SK-N-SH (cell line): Measurements from ENCODE around the gene ATXN10. TPM values are rescaled to one million over a fixed set of nuclear protein-coding genes. Genes with fewer than 3 reads are reported as not detected.

Experiments
- CTCF ChIA-PET: fragments of 300-600, 350-600 bp; formaldehyde crosslinking; extraction: SDS; loops from one replicate; lab custom pipeline; 2021; lab: Yijun Ruan, JAX
- POLR2A ChIA-PET: fragments of 350-600 bp; sonication (Branson Sonifier 250); formaldehyde crosslinking; extraction: SDS; loops from one replicate; lab custom pipeline; 2020; ENCODE audit warnings: antibody characterized with exemption, inconsistent platforms; lab: Yijun Ruan, JAX
- DNase-seq: peaks from one replicate; pipeline ENCODE4 v3.0.0; 2012
- H2AFZ ChIP-seq: fragments of 200-600 bp; sonication (generic); 2 replicates; pipeline ENCODE4 v1.8.1; 2016; ENCODE audit warnings: antibody characterized with exemption, mild to moderate bottlenecking, low read depth
- H3F3A ChIP-seq: fragments of 200-600 bp; sonication (generic); replicated peaks from 2 replicates; pipeline ENCODE3; 2016; ENCODE audit warnings: antibody characterized with exemption, mild to moderate bottlenecking; ENCODE audit not compliant: insufficient read depth
- H3K27ac ChIP-seq, 2 experiments: fragments of 200-500 bp in 1 of 2; fragments of 200-600 bp in 1 of 2; sonication (Bioruptor generic) in 1 of 2; sonication (generic), shearing (Covaris generic) in 1 of 2; 2 replicates each; pipeline versions ENCODE4 v1.5.1 to v1.6.1; 2014 to 2016; ENCODE audit warnings: low read depth in 2 of 2, inconsistent platforms in 1 of 2, low read length in 1 of 2, mild to moderate bottlenecking in 1 of 2, mixed read lengths in 1 of 2
- H3K27me3 ChIP-seq: fragments of 200-600 bp; sonication (generic), shearing (Covaris generic); 2 replicates; pipeline ENCODE4 v1.6.1; 2016; ENCODE audit warnings: mixed run types; ENCODE audit not compliant: insufficient read depth
- H3K36me3 ChIP-seq, 2 experiments: fragments of 200-500 bp in 1 of 2; fragments of 200-600 bp in 1 of 2; sonication (Bioruptor generic) in 1 of 2; sonication (generic) in 1 of 2; replicated peaks in 1 of 2; 2 replicates each; pipeline versions ENCODE3 to v1.5.1; 2014 to 2016; ENCODE audit warnings: low read length in 1 of 2, mild to moderate bottlenecking in 1 of 2; ENCODE audit not compliant: insufficient read depth in 2 of 2, control insufficient read depth in 1 of 2
- H3K4me1 ChIP-seq, 2 experiments: fragments of 200-500 bp in 1 of 2; fragments of 200-600 bp in 1 of 2; sonication (Bioruptor generic) in 1 of 2; sonication (generic), shearing (Covaris generic) in 1 of 2; 2 replicates each; pipeline versions ENCODE4 v1.5.1 to v1.6.1; 2014 to 2016; ENCODE audit warnings: low read depth in 1 of 2, low read length in 1 of 2, mixed run types in 1 of 2; ENCODE audit not compliant: insufficient read depth in 2 of 2, control insufficient read depth in 1 of 2
- H3K4me2 ChIP-seq: fragments of 200-600 bp; sonication (generic), shearing (Covaris generic); 2 replicates; pipeline ENCODE4 v1.6.1; 2017; ENCODE audit warnings: mixed run types
- H3K4me3 ChIP-seq, 2 experiments: fragments of 200-500 bp in 1 of 2; fragments of 200-600 bp in 1 of 2; sonication (Bioruptor generic) in 1 of 2; sonication (generic), shearing (Covaris generic) in 1 of 2; 2 replicates each; pipeline versions ENCODE4 v1.5.1 to v1.8.1; 2014 to 2016; ENCODE audit warnings: low read depth in 2 of 2, inconsistent platforms in 1 of 2, low read length in 1 of 2, mild to moderate bottlenecking in 1 of 2, mixed read lengths in 1 of 2, moderate library complexity in 1 of 2
- H3K79me2 ChIP-seq: fragments of 200-600 bp; sonication (generic); 2 replicates; pipeline ENCODE4 v1.8.1; 2017; ENCODE audit warnings: mild to moderate bottlenecking; ENCODE audit not compliant: insufficient read depth
- H3K9ac ChIP-seq: fragments of 200-600 bp; sonication (generic); 2 replicates; pipeline ENCODE4 v1.6.1; 2017; ENCODE audit warnings: mixed run types
- H3K9me2 ChIP-seq: fragments of 200-600 bp; sonication (generic); 2 replicates; pipeline ENCODE4 v1.6.1; 2017; ENCODE audit warnings: mixed run types
- H3K9me3 ChIP-seq: fragments of 200-600 bp; sonication (generic); 2 replicates; pipeline ENCODE4 v1.6.1; 2017; ENCODE audit warnings: mixed run types, mild to moderate bottlenecking, moderate library complexity
- H4K20me1 ChIP-seq: fragments of 200-600 bp; sonication (generic); 2 replicates; pipeline ENCODE4 v1.6.1; 2017; ENCODE audit warnings: mild to moderate bottlenecking, mixed run types; ENCODE audit not compliant: insufficient read depth
- CTCF ChIP-seq: fragments of 200-600 bp; sonication (generic); IDR thresholded peaks from 2 replicates; pipeline ENCODE4 v1.6.1; 2017; ENCODE audit warnings: antibody characterized with exemption, mild to moderate bottlenecking, moderate library complexity
- EP300 ChIP-seq, 2 experiments: IDR thresholded peaks; 2 replicates each; pipeline versions ENCODE4 v1.4.0 to v1.6.1; 2012; ENCODE audit warnings: borderline replicate concordance in 1 of 2, low read depth in 1 of 2, low read length in 1 of 2
- FOSL2 ChIP-seq: IDR thresholded peaks from 2 replicates; pipeline ENCODE4 v1.4.0; 2012; ENCODE audit warnings: low read depth, mild to moderate bottlenecking, moderate library complexity, borderline replicate concordance
- FOXJ3 ChIP-seq: sonication (generic); formaldehyde crosslinking; IDR thresholded peaks from 2 replicates; pipeline ENCODE4 v1.5.1; 2020; ENCODE audit warnings: mild to moderate bottlenecking, missing genetic modification reagents
- MEF2A ChIP-seq: IDR thresholded peaks from 2 replicates; pipeline ENCODE4 v1.4.0; 2012; ENCODE audit warnings: low read depth, borderline replicate concordance
- RCOR1 ChIP-seq: fragments of 150-350 bp; IDR thresholded peaks from 2 replicates; pipeline ENCODE4 v1.6.1; 2017; ENCODE audit warnings: antibody characterized with exemption, low read length
- TCF12 ChIP-seq: IDR thresholded peaks from 2 replicates; pipeline ENCODE4 v1.4.0; 2012
- TEAD4 ChIP-seq: IDR thresholded peaks from 2 replicates; pipeline ENCODE4 v1.4.0; 2012; ENCODE audit warnings: mild to moderate bottlenecking, borderline replicate concordance; ENCODE audit not compliant: insufficient read depth
- USF1 ChIP-seq: IDR thresholded peaks from 2 replicates; pipeline ENCODE4 v1.4.0; 2012; ENCODE audit warnings: low read depth, borderline replicate concordance
- USF2 ChIP-seq: fragments of 150-350 bp; IDR thresholded peaks from 2 replicates; pipeline ENCODE4 v1.6.1; 2017; ENCODE audit warnings: antibody characterized with exemption, low read length, low read depth, borderline replicate concordance
- YY1 ChIP-seq: IDR thresholded peaks from 2 replicates; pipeline ENCODE4 v1.4.0; 2012; ENCODE audit warnings: low read depth, mild to moderate bottlenecking
- ZBTB33 ChIP-seq: IDR thresholded peaks from 2 replicates; pipeline ENCODE4 v1.4.0; 2012; ENCODE audit warnings: low read depth, borderline replicate concordance
- WGBS: methylation state at CpG from one replicate; pipeline ENCODE4 v1.1.6; 2017; ENCODE audit warnings: low lambda C conversion rate; 5-methylcytosine and 5-hydroxymethylcytosine counted together
- polyA plus RNA-seq, 3 experiments: library from polyadenylated mRNA; depleted of rRNA; stranded (reverse); fragments of >200 nt; gene quantifications; 2 replicates each; pipeline ENCODE4 v1.2.3, GENCODE V29; 2012
- TF ChIP-seq, protein P1 (sequence below): IDR thresholded peaks from 2 replicates; pipeline ENCODE4 v1.4.0; 2012; ENCODE audit warnings: low read depth

Gene ATXN10
- polyA plus RNA-seq, 1 of the 3 experiments (the other 2 are of a cell fraction), result 202 TPM

DNA sequence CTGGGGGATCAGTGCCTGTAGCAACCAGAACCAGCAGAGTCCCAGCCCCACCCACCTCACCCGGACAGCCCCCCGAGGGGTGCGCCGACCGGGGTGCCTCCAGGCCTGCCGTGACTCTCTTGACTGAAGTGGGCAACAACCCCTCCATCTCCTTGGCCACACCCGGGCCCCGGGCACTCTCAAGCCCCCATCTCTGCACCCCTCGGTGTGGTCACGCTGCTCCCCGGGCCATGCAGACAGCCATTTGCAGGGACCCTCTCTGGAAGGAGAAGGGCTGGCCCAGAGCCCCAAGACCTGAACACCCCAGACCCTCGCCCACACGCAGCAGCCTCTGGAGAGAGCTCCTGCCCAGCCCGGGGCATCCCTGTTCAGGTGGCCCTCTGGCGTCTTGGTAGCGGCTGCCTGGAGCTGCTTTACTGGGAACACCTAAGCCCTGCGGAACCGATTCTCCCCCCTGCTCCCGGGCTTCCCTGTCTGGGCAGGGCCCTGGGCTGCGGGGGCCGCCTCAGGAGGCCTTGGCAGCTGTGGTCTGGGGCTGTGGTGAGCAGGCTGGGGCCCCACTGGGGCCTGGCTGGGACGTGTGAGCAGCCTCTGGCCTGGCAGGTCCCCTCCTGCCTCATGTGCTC, 220.5 kb downstream of the ATXN10 start:
- CTCF ChIA-PET, result interaction anchor here (1.2 kb wide), 1 partner anchor 28 kb away, joined by 3 read pairs; no protein-coding TSS in a partner anchor
- H3K27ac ChIP-seq, result no peak overlapping the region
- H3K4me3 ChIP-seq, result no peak overlapping the region
- H3F3A ChIP-seq, result no peaks in the 10 kb centered on the region
- WGBS, result 90% methylated on average over 4 of the region's 22 CpGs
- no peaks in the 10 kb centered on the region for H3K27me3 ChIP-seq
- H3K79me2 ChIP-seq, result no peaks in the 10 kb centered on the region
- no peak overlapping the region for H3K4me2 ChIP-seq
- H3K4me1 ChIP-seq, result peaks cover 0 to 14% of the 10 kb centered on the region in 2 experiments; a peak in 1 of 4 replicates
- no peak for DNase-seq
- no peaks in the 10 kb centered on the region for H3K36me3 ChIP-seq
- no peak overlapping the region for H3K9ac ChIP-seq
- no peak overlapping the region for H2AFZ ChIP-seq
- H3K9me3 ChIP-seq, result no peaks in the 10 kb centered on the region
- TF ChIP-seq TEAD4 (no peak), EP300 (IDR thresholded peaks at IDR 0.05; ENCODE audit: borderline replicate concordance in 1 of 2, low read depth in 1 of 2, low read length in 1 of 2) (no peak), RCOR1 (no peak)
- H4K20me1 ChIP-seq, result no peaks in the 10 kb centered on the region
- POLR2A ChIA-PET, result no interaction called here
- H3K9me2 ChIP-seq, result no peaks in the 10 kb centered on the region

GRCh38 chr22:45892681-45893461, 221.2 kb downstream of the ATXN10 start:
- POLR2A ChIA-PET, result interaction anchor here (0.6 kb wide), 1 partner anchor 268 kb away, joined by 3 read pairs; no protein-coding TSS in a partner anchor
- no peaks in the 10 kb centered on the region for H3K9me2 ChIP-seq
- no peak overlapping the region for H3K4me2 ChIP-seq
- no peak overlapping the region for H2AFZ ChIP-seq
- H3K27me3 ChIP-seq, result no peaks in the 10 kb centered on the region
- no peaks in the 10 kb centered on the region for H3K36me3 ChIP-seq
- CTCF ChIA-PET, result interaction anchor here (1.0 to 1.2 kb wide), 3 partner anchors 16 to 29 kb away, joined by 3 to 5 read pairs (median 3); no protein-coding TSS in a partner anchor
- no peaks in the 10 kb centered on the region for H3K79me2 ChIP-seq
- H3K4me1 ChIP-seq, result peaks cover 0 to 20% of the 10 kb centered on the region in 2 experiments; a peak in 1 of 4 replicates
- no peaks in the 10 kb centered on the region for H4K20me1 ChIP-seq
- no peak for DNase-seq
- 30% methylated on average over 2 of the region's 16 CpGs for WGBS
- H3K27ac ChIP-seq, result no peak overlapping the region
- H3K4me3 ChIP-seq, result no peak overlapping the region
- no peaks in the 10 kb centered on the region for H3K9me3 ChIP-seq
- no peak overlapping the region for H3K9ac ChIP-seq
- H3F3A ChIP-seq, result no peaks in the 10 kb centered on the region
- TF ChIP-seq TCF12, result no peak

DNA sequence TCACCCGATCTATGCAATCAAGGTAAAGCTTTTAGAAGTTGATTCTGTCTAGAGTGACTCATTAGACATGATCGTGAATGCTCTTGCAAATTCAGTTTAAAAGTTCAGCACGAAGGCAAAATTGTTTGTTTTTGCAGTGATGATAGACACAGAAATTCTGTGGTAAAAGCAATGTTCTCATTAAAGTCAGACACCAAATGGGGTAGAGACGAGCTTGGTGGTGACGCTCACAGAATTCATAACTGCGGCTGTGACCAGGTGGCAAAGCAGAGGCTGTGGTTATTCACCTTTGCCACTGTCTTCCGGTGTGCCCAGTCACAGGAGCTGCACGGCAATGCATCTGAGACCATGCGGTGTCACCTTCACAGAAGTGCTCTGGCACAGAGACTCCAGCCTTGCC, 221.9 kb downstream of the ATXN10 start:
- DNase-seq, result no peak
- Histone ChIP-seq H3K4me1 (peaks cover 0 to 18% of the 10 kb centered on the region in 2 experiments; a peak in 1 of 4 replicates), H3K4me3 (no peak overlapping the region), H3K79me2 (no peaks in the 10 kb centered on the region), H3K9me3 (no peaks in the 10 kb centered on the region), H3K9ac (no peak overlapping the region), H4K20me1 (no peaks in the 10 kb centered on the region), H2AFZ (no peak overlapping the region), H3F3A (no peaks in the 10 kb centered on the region), H3K9me2 (no peaks in the 10 kb centered on the region), H3K4me2 (no peak overlapping the region), H3K27ac (no peak overlapping the region), H3K36me3 (no peaks in the 10 kb centered on the region), H3K27me3 (no peaks in the 10 kb centered on the region)
- POLR2A ChIA-PET, result interaction anchor here (0.6 kb wide), 1 partner anchor 268 kb away, joined by 3 read pairs; no protein-coding TSS in a partner anchor
- CTCF ChIA-PET, result interaction anchor here (1.0 to 1.2 kb wide), 2 partner anchors 16 to 29 kb away, joined by 3 to 5 read pairs; no protein-coding TSS in a partner anchor
- 65% methylated on average over 9 of the region's 9 CpGs for WGBS
- TF ChIP-seq MEF2A (no peak), FOXJ3 (no peak), CTCF (no peak), FOSL2 (no peak), ZBTB33 (no peak), YY1 (no peak), USF1 (no peak), USF2 (no peak)
- TF ChIP-seq, protein P1, sequence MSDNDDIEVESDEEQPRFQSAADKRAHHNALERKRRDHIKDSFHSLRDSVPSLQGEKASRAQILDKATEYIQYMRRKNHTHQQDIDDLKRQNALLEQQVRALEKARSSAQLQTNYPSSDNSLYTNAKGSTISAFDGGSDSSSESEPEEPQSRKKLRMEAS, result no peak
